Ammon's horn (tissue), 1 donor: ENCODE data around the gene TTLL13.

ENCODE experiments used
- DNase-seq: peaks from one replicate; pipeline ENCODE4 v3.0.0-alpha.2; 2016; ENCODE audit warnings: low spot score

TTLL13 gene, protein sequence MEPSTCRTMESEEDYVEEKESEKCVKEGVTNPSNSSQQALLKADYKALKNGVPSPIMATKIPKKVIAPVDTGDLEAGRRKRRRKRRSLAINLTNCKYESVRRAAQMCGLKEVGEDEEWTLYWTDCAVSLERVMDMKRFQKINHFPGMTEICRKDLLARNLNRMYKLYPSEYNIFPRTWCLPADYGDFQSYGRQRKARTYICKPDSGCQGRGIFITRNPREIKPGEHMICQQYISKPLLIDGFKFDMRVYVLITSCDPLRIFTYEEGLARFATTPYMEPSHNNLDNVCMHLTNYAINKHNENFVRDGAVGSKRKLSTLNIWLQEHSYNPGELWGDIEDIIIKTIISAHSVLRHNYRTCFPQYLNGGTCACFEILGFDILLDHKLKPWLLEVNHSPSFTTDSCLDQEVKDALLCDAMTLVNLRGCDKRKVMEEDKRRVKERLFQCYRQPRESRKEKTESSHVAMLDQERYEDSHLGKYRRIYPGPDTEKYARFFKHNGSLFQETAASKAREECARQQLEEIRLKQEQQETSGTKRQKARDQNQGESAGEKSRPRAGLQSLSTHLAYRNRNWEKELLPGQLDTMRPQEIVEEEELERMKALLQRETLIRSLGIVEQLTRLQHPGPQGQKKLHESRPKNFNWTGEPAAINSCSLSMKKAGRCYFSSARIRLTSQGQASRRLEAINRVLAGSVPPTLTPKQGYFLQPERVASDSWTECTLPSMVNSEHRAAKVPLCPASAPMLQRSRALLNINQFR

DNA sequence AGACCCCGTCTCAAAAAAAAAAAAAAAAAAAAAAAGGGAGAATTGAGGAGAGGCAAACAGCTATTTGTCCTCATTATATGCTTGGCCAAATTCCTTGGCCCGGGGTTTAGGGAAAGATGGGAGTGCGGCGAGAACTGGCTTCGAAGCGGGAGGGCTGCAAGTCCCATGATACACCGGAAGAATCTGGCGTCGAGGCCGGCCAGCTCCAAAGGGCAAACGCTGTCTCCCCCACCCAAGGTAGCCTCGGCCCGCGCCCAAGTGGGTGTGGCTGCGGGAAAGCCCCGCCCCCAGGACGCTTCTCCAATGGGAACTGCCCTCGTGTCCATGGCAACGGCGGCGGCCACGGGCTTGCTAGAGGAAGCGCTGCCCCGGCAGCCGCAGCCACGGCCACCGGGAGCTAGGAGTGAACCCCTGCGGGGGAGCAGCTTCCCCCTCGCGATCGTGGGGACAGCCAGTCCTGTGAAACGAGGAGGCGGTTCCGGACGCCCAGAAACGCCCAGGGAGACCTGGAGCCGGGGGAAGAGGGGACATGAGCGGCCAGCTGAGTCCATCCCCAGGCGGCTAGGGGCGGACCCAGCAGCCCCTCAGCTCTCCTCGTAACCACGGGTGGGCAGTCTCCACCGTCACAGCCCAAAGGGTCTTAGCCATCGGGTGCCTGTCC lies at the start of gene TTLL13:
TTLL13 (plus strand) TSS at position 354 of the 661 bp plus-strand sequence. CDS start 1,075 bp downstream, outside the sequence.
- peak; percentile 95 for DNase-seq

DNA sequence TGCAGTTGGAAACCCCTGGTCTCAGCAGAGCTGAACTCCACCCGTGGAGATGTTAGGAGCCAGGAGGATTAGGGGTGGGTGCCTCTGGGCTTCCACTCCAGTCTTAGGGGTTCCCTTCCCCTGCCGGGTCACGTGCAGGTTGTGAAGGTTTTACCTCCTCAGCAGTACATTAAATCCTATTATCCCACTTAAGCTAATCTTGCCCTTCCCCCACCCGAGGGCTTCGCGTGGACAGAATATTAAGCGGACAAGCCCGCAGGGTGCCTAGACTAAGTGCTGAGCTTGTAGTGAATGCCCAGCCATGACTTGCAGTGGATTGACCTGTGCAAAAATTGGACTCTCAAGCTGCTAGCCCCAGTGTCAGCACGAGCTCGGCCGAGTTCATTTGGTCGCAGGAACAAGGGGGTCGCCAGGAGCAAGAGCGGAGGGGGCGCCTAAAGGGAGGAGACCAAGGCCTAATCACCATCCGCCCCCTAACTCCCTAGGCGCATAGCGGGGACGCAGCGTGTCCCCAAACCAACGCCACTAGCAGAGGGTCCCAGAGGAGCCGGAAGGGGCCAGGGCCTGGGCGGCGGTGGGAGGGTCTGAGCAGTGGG lies 48.7 kb upstream of the TTLL13 start:
- peak; percentile 43 for DNase-seq

GRCh38 chr15:90201130-90201943 lies 48.0 kb upstream of the TTLL13 start, which contains the start of gene SEMA4B:
Gene SEMA4B (plus strand): TSS chr15:90201330. CDS start chr15:90201579, 249 bp downstream.
- peak; percentile 77 for DNase-seq

DNA sequence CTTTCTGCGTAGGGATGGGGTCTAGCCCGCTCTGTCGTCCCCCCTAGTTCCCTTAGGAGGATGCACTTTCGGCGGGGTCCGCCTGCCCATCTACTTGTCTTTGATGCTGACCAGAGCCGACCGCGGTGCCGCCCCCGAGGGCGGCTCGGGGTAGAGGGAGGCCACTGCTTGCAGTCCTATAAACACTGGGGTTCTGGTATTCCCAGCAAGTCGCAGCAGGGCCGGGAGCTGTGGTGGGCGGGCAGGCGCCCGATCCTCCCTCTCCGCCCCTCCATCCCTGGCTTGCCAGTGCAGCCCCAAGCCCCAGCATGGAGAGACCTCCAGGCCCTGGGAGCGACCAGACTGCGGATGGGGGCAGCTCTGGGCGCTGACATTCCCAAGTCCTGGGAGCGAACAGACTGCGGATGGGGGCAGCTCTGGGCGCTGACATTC lies 47.4 kb upstream of the TTLL13 start:
- no peak for DNase-seq

DNA sequence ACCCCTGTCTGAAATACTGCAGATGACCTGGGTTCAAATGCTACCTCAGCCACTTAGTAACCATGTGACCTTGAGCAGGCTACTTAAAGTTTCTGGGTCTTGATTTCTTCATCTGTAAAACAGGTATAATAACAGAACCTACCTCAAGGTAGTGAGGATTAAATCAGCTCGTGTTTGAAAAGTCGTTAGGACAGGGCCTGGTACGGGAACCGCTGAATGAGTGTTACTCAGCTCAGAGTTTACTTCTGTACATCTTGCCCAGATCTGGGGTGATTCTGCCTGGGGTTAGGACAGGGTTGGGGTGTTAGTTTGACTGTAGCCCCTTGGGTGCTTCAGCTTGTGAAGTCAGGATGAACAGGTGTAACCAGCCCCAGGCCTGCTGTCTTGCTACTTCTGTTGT lies 46.4 kb upstream of the TTLL13 start:
- no peak for DNase-seq

GRCh38 chr15:90203473-90203872 lies 45.9 kb upstream of the TTLL13 start:
- no peak for DNase-seq

DNA sequence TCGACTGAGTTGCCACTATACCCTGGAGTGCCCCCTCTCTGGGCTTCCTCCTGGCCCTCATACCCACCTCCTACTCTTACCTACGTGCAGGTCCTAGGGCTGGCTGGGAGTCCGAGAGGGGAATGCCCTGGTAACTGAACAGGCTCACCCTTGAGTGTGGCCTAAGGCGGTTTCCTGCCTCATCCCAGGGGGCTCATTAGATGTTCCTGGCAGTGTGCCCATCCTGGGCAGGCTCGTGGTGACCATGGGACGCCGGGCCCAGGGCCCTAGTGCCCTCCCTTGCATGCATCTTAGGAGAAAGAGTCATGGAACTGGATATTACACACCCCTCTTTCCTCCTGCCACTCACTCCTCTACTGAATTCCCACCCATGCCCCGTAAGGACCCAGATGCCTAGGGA lies 45.4 kb upstream of the TTLL13 start:
- no peak for DNase-seq

- DNase-seq, result peak; percentile 50
Observed at GRCh38 chr15:90205050-90205848, 44.1 kb upstream of the TTLL13 start.

- DNase-seq, result no peak
Observed at GRCh38 chr15:90205886-90206285, 43.5 kb upstream of the TTLL13 start.

DNA sequence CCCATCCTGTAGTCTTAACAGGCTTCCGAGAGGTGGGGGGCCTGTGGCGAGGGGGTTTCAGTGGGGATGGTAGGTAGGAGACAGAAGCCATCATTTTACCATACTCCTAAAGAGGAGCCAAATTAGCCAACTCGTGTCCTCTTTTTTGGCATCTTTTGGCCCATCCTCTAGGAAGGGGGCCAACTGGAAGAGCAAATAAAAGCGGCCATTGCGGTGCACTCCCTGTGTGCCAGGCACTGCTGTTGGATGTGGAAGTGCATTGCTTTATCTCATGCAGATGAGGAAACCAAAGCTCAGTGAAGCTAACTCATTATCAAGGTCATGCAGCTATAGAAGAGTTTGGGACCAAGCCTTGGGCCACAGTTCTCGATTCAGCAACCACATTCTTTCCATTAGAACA lies 42.1 kb upstream of the TTLL13 start:
- no peak for DNase-seq

GRCh38 chr15:90208356-90208755 lies 41.0 kb upstream of the TTLL13 start:
- no peak for DNase-seq

DNA sequence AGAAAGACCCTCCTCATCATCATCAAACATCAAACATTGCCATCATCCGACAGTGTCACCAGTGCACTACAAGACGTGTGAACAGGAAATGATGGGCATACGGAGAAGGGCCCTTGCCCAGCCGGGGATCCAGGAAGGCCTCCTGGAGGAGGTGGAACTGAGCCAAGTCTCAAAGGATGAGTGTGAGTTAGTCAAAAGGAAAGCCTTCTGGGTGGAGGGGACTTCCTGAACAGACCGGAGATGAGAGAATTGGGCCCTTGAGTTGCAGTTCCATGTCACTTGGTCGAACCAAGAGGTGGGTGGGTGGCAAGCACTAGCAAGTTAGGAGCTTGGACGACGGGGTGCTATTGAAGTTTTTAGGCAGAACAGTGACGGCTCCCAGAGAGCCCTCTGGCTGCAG lies 39.8 kb upstream of the TTLL13 start:
- no peak for DNase-seq

DNA sequence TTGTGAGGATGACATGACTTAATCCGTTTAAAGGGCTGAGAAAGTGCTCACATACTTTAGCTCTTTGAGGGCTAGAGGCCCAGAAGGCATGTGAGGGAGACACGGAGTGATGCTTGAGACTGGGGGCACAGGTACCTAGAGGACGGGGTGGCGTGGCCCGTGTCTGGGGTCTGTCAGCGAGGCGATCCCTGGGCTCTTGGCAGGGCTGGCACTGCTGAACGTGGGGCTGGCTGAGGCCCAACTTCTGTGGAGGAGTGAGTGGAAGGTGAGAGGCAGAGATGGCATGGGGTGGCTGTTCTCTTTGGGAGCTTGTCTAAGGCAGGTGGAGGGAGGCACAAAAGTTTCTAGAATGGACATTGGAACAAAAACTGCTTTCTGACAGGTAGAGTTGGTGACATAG lies 38.8 kb upstream of the TTLL13 start:
- no peak for DNase-seq

GRCh38 chr15:90211009-90211408 lies 38.3 kb upstream of the TTLL13 start:
- DNase-seq, result no peak

- no peak for DNase-seq
Observed at GRCh38 chr15:90211440-90212143, 37.8 kb upstream of the TTLL13 start.

GRCh38 chr15:90212221-90213098 lies 36.9 kb upstream of the TTLL13 start:
- DNase-seq, result no peak

- no peak for DNase-seq
Observed at GRCh38 chr15:90213122-90213817, 36.1 kb upstream of the TTLL13 start.

- DNase-seq, result no peak
Observed at GRCh38 chr15:90213818-90214204, 35.5 kb upstream of the TTLL13 start.
